ENCODE results near the gene AGPAT2.

AGPAT2 gene

GRCh38 chr9:136687721-136688223, 515 bp upstream of the AGPAT2 start:
- DNase-seq (ENCODE audit: low read depth): no peak

- no peak for DNase-seq (ENCODE audit: low read depth)
These were observed 793 bp downstream of the AGPAT2 start for GRCh38 chr9:136686534-136686793.

- DNase-seq (ENCODE audit: low read depth): no peak
These were observed 1.3 kb downstream of the AGPAT2 start for GRCh38 chr9:136685790-136686533.

- no peak for DNase-seq (ENCODE audit: low read depth)
These were observed 2.0 kb downstream of the AGPAT2 start for GRCh38 chr9:136685216-136685615.

DNA sequence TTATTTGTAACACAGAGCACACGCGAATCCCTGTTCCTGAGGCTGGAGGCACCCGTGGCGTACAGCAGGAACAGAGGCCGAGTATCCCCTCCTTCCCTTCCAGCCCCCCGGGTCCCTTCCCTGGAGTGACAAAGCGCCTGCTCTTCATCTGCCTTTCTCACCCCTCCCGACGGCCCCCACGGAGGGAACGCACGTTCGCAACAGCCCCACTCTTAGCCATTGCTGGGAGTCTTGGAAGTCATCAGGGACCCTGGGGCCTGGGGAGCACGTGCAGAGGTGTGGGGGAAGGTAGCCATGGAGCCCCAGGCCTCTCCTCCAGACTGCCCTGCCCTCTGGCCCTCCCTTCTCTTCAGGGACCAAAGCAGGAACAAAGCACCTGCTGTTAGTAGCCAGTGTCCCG, 2.5 kb downstream of the AGPAT2 start:
- no peak for DNase-seq (ENCODE audit: low read depth)

DNA sequence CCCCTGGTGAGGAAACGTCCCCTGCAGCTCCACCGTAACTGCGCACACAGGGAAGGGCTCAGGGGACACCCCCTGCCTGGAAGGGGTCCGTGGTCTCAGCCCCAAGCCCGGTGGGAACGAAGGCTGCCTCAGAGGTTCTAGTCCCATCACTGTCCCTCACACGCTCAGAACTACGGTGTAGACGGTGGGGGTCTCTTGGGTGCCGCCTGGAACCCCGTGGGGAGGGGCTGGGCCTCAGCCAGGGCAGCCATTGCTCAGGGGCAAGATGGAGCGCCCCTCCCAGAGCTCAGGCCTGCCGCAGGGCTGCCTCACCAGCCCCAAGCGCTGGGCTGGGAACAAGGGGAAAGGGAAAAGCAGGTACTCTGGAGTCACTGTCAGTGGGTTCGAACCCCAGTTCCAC, 2.9 kb downstream of the AGPAT2 start:
- DNase-seq (ENCODE audit: low read depth): no peak

DNA sequence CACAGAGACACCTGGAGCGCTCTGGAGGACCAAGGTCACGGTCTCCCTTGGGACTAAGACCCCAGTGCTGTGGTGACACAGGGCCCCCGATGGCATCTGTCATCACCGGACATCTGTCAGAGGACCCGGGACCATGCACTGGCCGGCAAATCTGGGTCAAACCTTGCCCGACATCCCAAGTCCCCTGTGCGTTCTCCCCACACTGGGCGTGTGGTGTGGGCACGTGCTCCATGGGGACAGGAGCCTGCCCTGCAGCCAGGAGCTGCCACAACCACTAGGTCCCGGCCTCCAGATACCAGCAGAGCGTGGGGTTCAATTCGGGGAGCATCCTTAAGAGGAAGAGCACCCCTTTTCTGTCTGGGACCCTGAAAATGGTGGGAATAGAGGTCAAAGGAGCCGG, 3.5 kb downstream of the AGPAT2 start:
- no peak for DNase-seq (ENCODE audit: low read depth)

DNA sequence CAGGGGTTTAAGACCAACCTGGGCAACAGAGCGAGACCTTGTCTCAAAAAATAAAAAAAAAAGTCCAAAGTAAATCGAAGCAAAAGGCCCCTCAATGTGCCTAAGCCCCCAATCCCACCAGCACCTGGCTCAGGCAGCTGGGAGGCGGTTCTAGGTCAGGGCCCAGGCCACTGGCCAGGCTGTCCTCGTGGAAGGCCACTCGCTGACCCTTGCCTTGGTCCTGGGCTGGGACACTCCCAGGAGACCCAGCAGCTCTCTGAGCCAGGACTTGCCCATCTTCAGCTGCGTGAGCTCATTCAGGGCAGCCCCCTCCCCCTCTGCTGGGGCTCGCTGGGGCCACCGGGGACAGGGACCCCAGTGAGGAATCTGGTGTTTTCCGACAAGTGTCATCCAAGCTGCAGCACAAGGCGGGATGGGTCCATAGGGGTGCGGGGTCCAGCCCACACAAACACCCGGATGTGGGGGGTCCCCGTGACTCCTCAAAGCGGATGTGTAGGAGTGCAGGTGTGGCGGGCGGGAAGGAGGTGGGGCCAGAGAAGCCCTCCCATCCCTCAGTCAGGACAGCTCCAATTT, 4.0 kb downstream of the AGPAT2 start:
- no peak for DNase-seq (ENCODE audit: low read depth)

DNA sequence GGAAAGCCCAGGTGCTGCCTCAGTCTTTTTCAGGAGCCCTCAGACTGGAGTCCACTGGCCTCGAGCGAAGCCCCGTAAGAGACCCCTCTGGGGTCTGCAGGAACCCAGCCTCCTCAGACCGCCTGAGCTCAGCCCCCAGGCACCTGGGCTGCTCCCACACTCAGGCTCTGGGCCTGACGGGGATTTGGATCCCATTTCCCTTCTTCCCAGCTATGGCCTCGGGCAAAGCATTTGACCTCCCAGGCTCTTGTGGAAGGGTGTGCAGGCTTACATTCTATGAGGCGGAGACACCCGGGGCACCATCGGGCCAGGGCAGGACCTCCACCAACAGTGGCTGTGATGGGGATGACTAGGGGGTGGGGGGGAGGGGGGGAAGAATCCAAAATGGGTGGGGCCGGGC, 4.5 kb downstream of the AGPAT2 start:
- DNase-seq (ENCODE audit: low read depth): no peak

GRCh38 chr9:136681945-136682699, 5.1 kb downstream of the AGPAT2 start:
- DNase-seq (ENCODE audit: low read depth): no peak

DNA sequence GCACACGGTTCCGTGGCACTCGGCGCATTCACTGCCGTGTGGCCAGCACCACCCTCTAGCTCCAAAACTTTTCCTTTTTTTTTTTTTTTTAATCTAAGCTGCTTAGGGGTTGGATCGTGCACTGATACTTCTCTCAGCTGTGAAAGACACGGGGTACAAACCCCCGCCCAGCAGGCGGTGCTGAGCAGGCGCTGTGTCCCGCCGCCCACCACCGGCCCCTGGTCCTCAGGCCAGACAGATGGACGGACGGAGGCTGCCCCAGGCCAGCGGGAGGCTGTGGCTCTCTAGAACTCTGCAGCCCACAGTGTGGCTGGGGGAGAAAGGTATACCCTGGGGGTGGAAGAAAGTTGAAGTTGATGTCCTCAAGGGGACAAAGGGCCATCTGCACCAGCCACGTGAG, 6.2 kb downstream of the AGPAT2 start:
- no peak for DNase-seq (ENCODE audit: low read depth)

DNA sequence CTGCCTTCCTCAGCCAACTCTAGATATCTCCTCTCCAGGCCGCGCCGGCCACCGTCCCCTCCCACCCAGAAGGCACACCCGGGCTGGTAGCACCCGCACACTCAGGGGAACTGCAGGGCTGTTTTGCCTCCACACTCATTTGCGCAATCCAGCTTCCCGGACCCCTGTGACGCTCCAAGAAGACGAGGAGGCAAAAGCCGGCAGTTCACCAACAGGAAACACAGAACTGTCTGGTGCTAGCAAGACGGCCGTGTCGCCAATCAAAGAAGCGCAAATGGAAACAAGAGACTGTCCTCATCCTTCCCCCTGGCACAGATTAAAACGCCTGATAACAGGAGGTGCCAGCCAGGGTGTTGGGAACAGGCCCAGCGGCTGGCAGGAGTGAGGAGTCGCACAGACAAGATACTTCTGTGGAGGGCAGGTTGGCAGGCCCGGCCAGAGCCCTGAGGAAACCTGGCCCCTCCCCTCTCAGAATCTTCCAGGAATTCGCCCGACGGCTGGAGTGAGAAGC, 7.8 kb downstream of the AGPAT2 start:
- DNase-seq (ENCODE audit: low read depth): no peak

- no peak for DNase-seq (ENCODE audit: low read depth)
These were observed 8.6 kb downstream of the AGPAT2 start for GRCh38 chr9:136678624-136679023.

GRCh38 chr9:136678034-136678433, 9.2 kb downstream of the AGPAT2 start:
- DNase-seq (ENCODE audit: low read depth): no peak

DNA sequence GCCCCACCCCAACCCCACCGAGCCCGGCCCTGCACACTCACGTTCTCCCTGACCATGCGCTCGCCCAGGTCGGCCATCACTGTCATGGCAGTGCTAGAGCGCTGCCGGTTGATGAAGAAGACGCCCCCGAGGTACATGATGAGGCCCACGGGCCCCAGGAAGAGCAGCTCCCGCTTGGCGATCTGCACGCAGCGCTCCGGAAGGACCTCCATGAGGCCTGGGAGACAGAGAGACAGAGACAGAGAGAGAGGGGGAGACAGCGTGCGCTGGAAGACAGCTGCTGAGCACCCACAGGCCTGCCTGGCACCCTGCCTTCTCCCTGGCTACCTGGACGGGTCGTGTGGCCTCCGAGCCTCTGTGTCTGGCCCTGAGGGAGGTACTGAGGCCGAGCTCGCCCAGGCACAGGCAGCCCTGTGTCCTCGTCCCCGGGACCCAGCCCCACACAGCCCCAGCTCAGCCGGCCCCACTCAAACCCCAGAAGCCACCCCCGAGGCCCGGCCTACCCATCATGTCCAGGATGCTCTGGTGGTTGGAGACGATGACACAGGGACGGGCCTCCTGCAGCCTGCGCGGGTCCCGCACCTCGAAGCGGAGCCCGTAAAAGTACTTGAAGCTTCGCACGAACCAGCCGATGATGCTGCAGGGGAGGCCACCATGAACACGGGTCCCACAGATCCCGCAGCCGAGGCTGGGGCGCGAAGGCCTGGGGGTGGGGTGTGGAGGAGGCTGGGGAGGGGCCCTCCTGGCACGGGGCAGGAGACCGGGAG, 10.2 kb downstream of the AGPAT2 start:
- DNase-seq (ENCODE audit: low read depth): no peak

GRCh38 chr9:136676297-136676794, 10.9 kb downstream of the AGPAT2 start:
- no peak for DNase-seq (ENCODE audit: low read depth)

GRCh38 chr9:136675477-136676296, 11.6 kb downstream of the AGPAT2 start:
- no peak for DNase-seq (ENCODE audit: low read depth)

- DNase-seq (ENCODE audit: low read depth): no peak
These were observed 12.4 kb downstream of the AGPAT2 start for GRCh38 chr9:136674786-136675349.

GRCh38 chr9:136673975-136674785, 13.1 kb downstream of the AGPAT2 start:
- no peak for DNase-seq (ENCODE audit: low read depth)

Data from stromal cell of bone marrow (primary cell).